Brain pericyte (primary cell): ENCODE data around the gene XAF1.
"Not testable (repeated sequence)": the region's sequence is repeated elsewhere in the genome, so short reads cannot be mapped to it uniquely, and the experiment has no call there.

Experiments used
- DNase-seq: peaks from one replicate; pipeline ENCODE4 v3.0.0-alpha.2; 2012; ENCODE audit warnings: low read depth, low spot score

The XAF1 gene

DNA sequence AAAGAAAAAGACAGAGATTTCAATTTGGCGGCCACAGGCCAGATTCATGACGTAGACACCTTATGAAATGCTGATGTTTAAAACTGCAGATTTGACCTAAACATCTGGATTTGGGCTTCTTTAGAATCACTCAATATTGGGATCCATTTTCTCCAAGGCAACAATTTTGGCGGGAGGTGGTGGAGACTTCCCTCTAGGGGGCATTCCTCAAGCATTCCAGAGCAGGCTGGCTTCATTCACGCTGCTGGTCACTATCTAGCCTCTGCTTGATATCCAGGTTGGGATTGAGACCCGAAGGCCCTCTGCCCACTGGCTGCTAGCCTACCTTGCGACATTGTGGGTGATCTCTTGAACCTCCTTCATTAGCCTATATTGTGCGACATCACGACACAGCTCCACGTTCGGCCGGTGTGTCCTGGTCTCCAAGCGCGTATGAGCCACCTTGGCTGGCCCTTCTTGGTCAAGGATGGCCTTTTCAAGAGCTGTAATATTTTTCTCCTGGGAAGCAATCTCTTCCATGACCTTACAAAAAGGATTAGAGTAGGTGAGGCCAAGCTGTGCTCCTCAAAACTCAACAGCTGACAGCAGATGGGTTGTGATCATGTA lies 44.7 kb downstream of the XAF1 start:
- no peak for DNase-seq

- DNase-seq, result no peak
These were observed 55.7 kb downstream of the XAF1 start for GRCh38 chr17:6811510-6811909.

DNA sequence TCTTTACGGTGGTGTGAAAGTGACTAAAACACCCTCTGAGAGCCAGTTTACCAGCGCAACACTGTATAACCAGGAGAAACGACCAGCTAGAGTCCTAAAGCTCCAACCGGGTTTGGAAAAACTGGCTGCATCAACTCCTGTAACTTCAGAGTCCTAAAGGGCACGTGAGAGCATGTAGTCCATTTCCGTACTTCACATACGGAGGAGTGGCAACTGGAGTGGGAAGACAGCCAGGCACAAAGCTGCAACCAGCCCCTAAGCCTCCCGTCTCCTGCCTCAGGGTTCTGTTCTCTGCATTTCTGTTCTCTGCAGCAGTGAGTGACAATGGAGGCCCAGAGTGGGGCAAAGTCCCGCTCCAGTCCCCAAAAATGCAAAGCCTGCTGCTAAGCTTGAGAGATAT lies 56.4 kb downstream of the XAF1 start:
- DNase-seq, result no peak

GRCh38 chr17:6815775-6816174 lies 59.9 kb downstream of the XAF1 start:
- no peak for DNase-seq

DNA sequence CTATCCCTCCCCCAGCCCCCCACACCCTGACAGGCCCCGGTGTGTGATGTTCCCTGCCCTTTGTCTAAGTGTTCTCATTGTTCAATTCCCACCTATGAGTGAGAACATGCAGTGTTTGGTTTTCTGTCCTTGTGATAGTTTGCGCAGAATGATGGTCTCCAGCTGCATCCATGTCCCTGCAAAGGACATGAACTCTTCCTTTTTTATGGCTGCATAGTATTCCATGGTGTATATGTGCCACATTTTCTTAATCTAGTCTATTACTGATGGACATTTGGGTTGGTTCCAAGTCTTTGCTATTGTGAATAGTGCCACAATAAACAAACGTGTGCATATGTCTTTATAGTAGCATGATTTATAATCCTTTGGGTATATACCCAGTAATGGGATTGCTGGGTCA lies 60.5 kb downstream of the XAF1 start:
- DNase-seq, result not testable (repeated sequence)

DNA sequence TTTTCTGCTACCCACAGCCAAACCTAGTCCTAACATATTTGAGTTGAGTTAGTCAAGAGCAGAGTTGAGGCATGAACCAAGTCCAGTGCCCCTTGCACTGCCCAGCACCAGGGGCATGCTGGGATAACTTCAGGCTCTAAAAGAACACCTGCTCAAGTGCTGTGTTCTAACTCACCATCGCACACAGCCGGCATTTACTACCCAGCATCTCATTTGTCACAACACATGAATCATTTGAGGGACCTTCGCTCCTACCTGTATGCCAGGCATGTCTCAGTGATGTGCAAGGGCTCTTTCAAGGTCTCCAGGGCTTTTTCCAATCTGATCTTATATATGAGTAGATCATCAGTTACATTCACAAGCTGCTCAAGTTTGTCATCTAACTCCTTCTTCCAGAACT lies 63.1 kb downstream of the XAF1 start:
- no peak for DNase-seq

- DNase-seq, result no peak
These were observed 67.2 kb downstream of the XAF1 start for GRCh38 chr17:6823011-6823442.
